Osteoblast (primary cell): ENCODE measurements around the gene NOSTRIN. TPM values are rescaled to one million over a fixed set of nuclear protein-coding genes. Genes with fewer than 3 reads are reported as not detected.

ENCODE experiments used
- DNase-seq: peaks from one replicate; pipeline ENCODE4 v3.0.0; 2011; ENCODE audit warnings: low spot score, mixed read lengths; ENCODE audit not compliant: insufficient read length; ENCODE audit errors: missing footprints
- H2AFZ ChIP-seq: 2 replicates; pipeline ENCODE4 v1.6.0; 2011; ENCODE audit warnings: mild to moderate bottlenecking, low read length
- H3K27ac ChIP-seq: 2 replicates; pipeline ENCODE4 v1.5.1; 2011; ENCODE audit warnings: mild to moderate bottlenecking, low read depth, low read length, moderate library complexity
- H3K27me3 ChIP-seq: 2 replicates; pipeline ENCODE4 v1.6.0; 2012; ENCODE audit warnings: mild to moderate bottlenecking, control low read depth, inconsistent platforms, low read length, moderate library complexity; ENCODE audit not compliant: insufficient read depth
- H3K36me3 ChIP-seq: 2 replicates; pipeline ENCODE4 v1.5.1; 2011; ENCODE audit warnings: mild to moderate bottlenecking, low read length, control low read depth, moderate library complexity; ENCODE audit not compliant: insufficient read depth
- H3K4me1 ChIP-seq: 2 replicates; pipeline ENCODE4 v1.5.1; 2011; ENCODE audit warnings: mild to moderate bottlenecking, low read length, control low read depth, moderate library complexity; ENCODE audit not compliant: insufficient read depth
- H3K4me2 ChIP-seq: 2 replicates; pipeline ENCODE4 v1.6.0; 2011; ENCODE audit warnings: mild to moderate bottlenecking, low read length; ENCODE audit not compliant: insufficient read depth
- H3K4me3 ChIP-seq: fragments of 200-600 bp; sonication (generic); 3 replicates; pipeline ENCODE4 v1.5.1; 2012; ENCODE audit warnings: mild to moderate bottlenecking, low read length, inconsistent platforms; ENCODE audit not compliant: insufficient read depth
- H3K79me2 ChIP-seq: 2 replicates; pipeline ENCODE4 v1.6.0; 2012; ENCODE audit warnings: mild to moderate bottlenecking, low read length, control low read depth, inconsistent platforms; ENCODE audit not compliant: insufficient read depth
- H3K9me3 ChIP-seq: 2 replicates; pipeline ENCODE4 v1.5.1; 2011; ENCODE audit warnings: low read depth, low read length, control low read depth
- H4K20me1 ChIP-seq: 2 replicates; pipeline ENCODE4 v1.6.0; 2012; ENCODE audit warnings: mild to moderate bottlenecking, low read length, control low read depth; ENCODE audit not compliant: insufficient read depth
- CTCF ChIP-seq: IDR thresholded peaks from 2 replicates; pipeline ENCODE4 v1.5.1; 2011; ENCODE audit warnings: mild to moderate bottlenecking, low read depth, low read length, moderate library complexity; ENCODE audit errors: extremely low read depth
- total RNA-seq: library from RNA; depleted of rRNA; stranded (reverse); fragments of >200 nt; gene quantifications from 2 replicates; pipeline ENCODE4 v1.2.3, GENCODE V29; 2012

Gene NOSTRIN
- total RNA-seq, 1 donor = 1.4 TPM

GRCh38 chr2:168903888-168904287 is 101.5 kb downstream of the NOSTRIN start:
- no peaks in the 10 kb centered on the region for H3K4me1 ChIP-seq
- no peaks in the 10 kb centered on the region for H3K79me2 ChIP-seq
- TF ChIP-seq CTCF = no peak
- no peaks in the 10 kb centered on the region for H4K20me1 ChIP-seq
- no peak for DNase-seq
- no peaks in the 10 kb centered on the region for H3K36me3 ChIP-seq
- no peak overlapping the region for H2AFZ ChIP-seq
- no peak overlapping the region for H3K27ac ChIP-seq
- no peak overlapping the region for H3K4me2 ChIP-seq
- H3K27me3 ChIP-seq = peaks cover 63% of the 10 kb centered on the region
- H3K9me3 ChIP-seq = no peaks in the 10 kb centered on the region
- H3K4me3 ChIP-seq = no peak overlapping the region

- H3K27ac ChIP-seq = no peak overlapping the region
- peaks cover 67% of the 10 kb centered on the region for H3K27me3 ChIP-seq
- no peaks in the 10 kb centered on the region for H3K9me3 ChIP-seq
- H3K4me2 ChIP-seq = no peak overlapping the region
- no peak for DNase-seq
- no peak overlapping the region for H2AFZ ChIP-seq
- H3K79me2 ChIP-seq = no peaks in the 10 kb centered on the region
- H3K36me3 ChIP-seq = no peaks in the 10 kb centered on the region
- H3K4me1 ChIP-seq = no peaks in the 10 kb centered on the region
- no peak for TF ChIP-seq CTCF
- H3K4me3 ChIP-seq = no peak overlapping the region
- no peaks in the 10 kb centered on the region for H4K20me1 ChIP-seq
These were observed 101.9 kb downstream of the NOSTRIN start for GRCh38 chr2:168904358-168904757.

- H3K4me2 ChIP-seq = no peak overlapping the region
- no peaks in the 10 kb centered on the region for H3K9me3 ChIP-seq
- no peaks in the 10 kb centered on the region for H3K79me2 ChIP-seq
- H2AFZ ChIP-seq = no peak overlapping the region
- no peaks in the 10 kb centered on the region for H3K36me3 ChIP-seq
- H4K20me1 ChIP-seq = no peaks in the 10 kb centered on the region
- no peak for DNase-seq
- TF ChIP-seq CTCF = no peak
- no peak overlapping the region for H3K4me3 ChIP-seq
- no peaks in the 10 kb centered on the region for H3K4me1 ChIP-seq
- H3K27me3 ChIP-seq = peaks cover 78% of the 10 kb centered on the region
- H3K27ac ChIP-seq = no peak overlapping the region
These were observed 105.7 kb downstream of the NOSTRIN start for GRCh38 chr2:168907940-168908662.

GRCh38 chr2:168910330-168910729 is 107.9 kb downstream of the NOSTRIN start:
- TF ChIP-seq CTCF = no peak
- no peaks in the 10 kb centered on the region for H3K4me1 ChIP-seq
- H2AFZ ChIP-seq = no peak overlapping the region
- no peaks in the 10 kb centered on the region for H3K36me3 ChIP-seq
- no peak for DNase-seq
- no peaks in the 10 kb centered on the region for H3K79me2 ChIP-seq
- peaks cover 62% of the 10 kb centered on the region for H3K27me3 ChIP-seq
- H3K4me3 ChIP-seq = no peak overlapping the region
- no peaks in the 10 kb centered on the region for H3K9me3 ChIP-seq
- no peaks in the 10 kb centered on the region for H4K20me1 ChIP-seq
- H3K27ac ChIP-seq = no peak overlapping the region
- H3K4me2 ChIP-seq = no peak overlapping the region
